ENCODE results near the gene IQGAP3. TPM values are rescaled to one million over a fixed set of nuclear protein-coding genes. Genes with fewer than 3 reads are reported as not detected.
A peak's percentile ranks its signal among the peaks of the same experiment; 100 is the strongest.

The IQGAP3 gene
- total and polyA plus RNA-seq, 2 donors (not counting 1 experiment from before 2014, with no cell fraction given) = 0.07 to 0.12 TPM

DNA sequence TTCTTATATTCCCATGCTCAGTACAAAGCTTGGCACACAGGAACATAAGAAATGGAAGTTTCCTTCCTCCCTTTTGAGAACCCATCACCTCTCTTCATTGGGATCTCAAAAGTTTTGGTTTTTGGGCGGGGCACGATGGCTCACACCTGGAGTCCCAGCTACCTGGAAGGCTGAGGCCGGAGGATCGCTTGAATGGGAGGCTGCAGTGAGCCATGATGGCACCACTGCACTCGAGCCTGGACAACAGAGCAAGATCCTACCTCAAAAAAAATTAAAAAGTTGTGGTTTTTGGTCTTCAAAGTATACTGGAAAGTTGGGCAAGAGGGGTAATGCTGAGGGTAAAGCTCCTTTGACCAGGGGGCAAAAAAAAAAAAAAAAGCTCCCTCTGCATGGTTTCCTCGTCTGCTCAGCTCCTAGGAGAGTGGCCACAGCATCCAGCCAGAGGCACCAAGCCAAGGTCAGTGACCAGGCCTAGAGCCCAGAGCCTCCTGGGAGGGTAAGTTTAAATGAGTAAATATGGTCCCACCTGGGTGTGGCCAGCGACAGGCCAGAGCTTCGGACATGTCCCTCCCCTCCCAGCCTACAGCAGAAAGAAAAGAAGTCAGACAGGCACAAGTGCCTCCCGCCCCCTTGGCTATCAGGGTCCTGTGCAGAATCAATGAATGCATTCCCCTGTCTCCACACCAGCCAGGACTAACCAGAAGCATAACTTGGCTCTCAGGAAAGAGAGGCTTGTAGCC, 76.8 kb downstream of the IQGAP3 start:
- DNase-seq (no peak), ATAC-seq (ENCODE audit: low read depth) (no peak)
- peak overlapping the region; percentile 40 to 94 for H3K27ac ChIP-seq (ENCODE audit: low read length in 2 of 2)
- H3K9me3 Mint-ChIP-seq (ENCODE audit: insufficient read depth) = no peaks in the 10 kb centered on the region
- H3K9me3 ChIP-seq (ENCODE audit: control extremely low read depth in 1 of 3, control insufficient read depth in 2 of 3, insufficient read depth in 1 of 3, low read length in 2 of 3) = peaks cover 0 to 5% (median 0%) of the 10 kb centered on the region in 3 donors
- H3K36me3 ChIP-seq (replicated peaks in 1 of 2; ENCODE audit: control extremely low read depth in 1 of 2, control insufficient read depth in 1 of 2, extremely low read depth in 1 of 2, insufficient read depth in 2 of 2, low read length in 1 of 2) = peaks cover 0 to 14% of the 10 kb centered on the region in 2 experiments
- 93% methylated on average over 3 of the region's 9 CpGs for WGBS (ENCODE audit: insufficient coverage)
- ChIA-PET CTCF (interaction anchor here (1.4 to 11.7 kb wide), 2 partner anchors 9 to 30 kb away, joined by 5 to 383 read pairs; no protein-coding TSS in a partner anchor), POLR2A (interaction anchor here (1.9 kb wide), 1 partner anchor 10 kb away, joined by 12 read pairs; no protein-coding TSS in a partner anchor)
- H3K4me3 ChIP-seq (ENCODE audit: control extremely low read depth in 1 of 5, extremely low read depth in 1 of 5, insufficient read depth in 1 of 5, low read depth in 2 of 5, low read length in 4 of 5) = no peak overlapping the region
- H3K9ac ChIP-seq (ENCODE audit: low read length) = no peak overlapping the region
- H3K4me1 Mint-ChIP-seq = peaks cover 84% of the 10 kb centered on the region
- peak overlapping the region; percentile 78 for H3K27ac Mint-ChIP-seq
- no peak for TF ChIP-seq EZH2 (IDR thresholded peaks at IDR 0.05; ENCODE audit: borderline replicate concordance, insufficient read depth, low read depth, low read length, poor library complexity, severe bottlenecking)
- TF ChIP-seq, protein P1, sequence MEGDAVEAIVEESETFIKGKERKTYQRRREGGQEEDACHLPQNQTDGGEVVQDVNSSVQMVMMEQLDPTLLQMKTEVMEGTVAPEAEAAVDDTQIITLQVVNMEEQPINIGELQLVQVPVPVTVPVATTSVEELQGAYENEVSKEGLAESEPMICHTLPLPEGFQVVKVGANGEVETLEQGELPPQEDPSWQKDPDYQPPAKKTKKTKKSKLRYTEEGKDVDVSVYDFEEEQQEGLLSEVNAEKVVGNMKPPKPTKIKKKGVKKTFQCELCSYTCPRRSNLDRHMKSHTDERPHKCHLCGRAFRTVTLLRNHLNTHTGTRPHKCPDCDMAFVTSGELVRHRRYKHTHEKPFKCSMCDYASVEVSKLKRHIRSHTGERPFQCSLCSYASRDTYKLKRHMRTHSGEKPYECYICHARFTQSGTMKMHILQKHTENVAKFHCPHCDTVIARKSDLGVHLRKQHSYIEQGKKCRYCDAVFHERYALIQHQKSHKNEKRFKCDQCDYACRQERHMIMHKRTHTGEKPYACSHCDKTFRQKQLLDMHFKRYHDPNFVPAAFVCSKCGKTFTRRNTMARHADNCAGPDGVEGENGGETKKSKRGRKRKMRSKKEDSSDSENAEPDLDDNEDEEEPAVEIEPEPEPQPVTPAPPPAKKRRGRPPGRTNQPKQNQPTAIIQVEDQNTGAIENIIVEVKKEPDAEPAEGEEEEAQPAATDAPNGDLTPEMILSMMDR (IDR thresholded peaks at IDR 0.05) = no peak
- peaks cover 86 to 90% of the 10 kb centered on the region in 2 donors for H3K4me1 ChIP-seq (ENCODE audit: control insufficient read depth in 2 of 2, insufficient read depth in 2 of 2, low read length in 2 of 2)
- intact Hi-C loops (cut with micrococcal nuclease) = no loop called here
- H3K4me2 ChIP-seq (replicated peaks; ENCODE audit: low read depth, low read length, poor library complexity, severe bottlenecking) = peak overlapping the region; percentile 94
- H3K27me3 ChIP-seq (replicated peaks in 1 of 4; ENCODE audit: control extremely low read depth in 1 of 4, control insufficient read depth in 3 of 4, insufficient read depth in 4 of 4, low read length in 3 of 4) = no peaks in the 10 kb centered on the region
- no peak overlapping the region for H2AFZ ChIP-seq (ENCODE audit: insufficient read depth, low read depth, low read length, poor library complexity, severe bottlenecking)
- H4K20me1 ChIP-seq (ENCODE audit: control insufficient read depth, insufficient read depth, low read length, poor library complexity, severe bottlenecking) = peaks cover 96% of the 10 kb centered on the region
- peak overlapping the region; percentile 93 for H3K4me3 Mint-ChIP-seq
- H3K79me2 ChIP-seq (ENCODE audit: control insufficient read depth, insufficient read depth, low read length) = peaks cover 100% of the 10 kb centered on the region
- H3K27me3 Mint-ChIP-seq = no peaks in the 10 kb centered on the region
